Cardiac fibroblast (primary cell): Measurements from ENCODE around the gene SLC44A3.
A peak's percentile ranks its signal among the peaks of the same experiment; 100 is the strongest.

ENCODE experiments used
- DNase-seq, 2 donors: peaks; one replicate each; pipeline versions ENCODE4 v3.0.0 to v3.0.0-alpha.2; 2010; ENCODE audit warnings: low read depth in 2 of 2
- H3K4me3 ChIP-seq, 2 donors: replicated peaks in 1 of 2; 1 replicate in 1 of 2; 2 replicates in 1 of 2; pipeline ENCODE4 v1.5.1; 2011; ENCODE audit warnings: low read depth in 2 of 2, low read length in 2 of 2, mild to moderate bottlenecking in 2 of 2, moderate library complexity in 1 of 2
- CTCF ChIP-seq: IDR thresholded peaks from one replicate; pipeline ENCODE4 v1.5.1; 2011; ENCODE audit warnings: low read depth, mild to moderate bottlenecking, low read length, inconsistent platforms

Gene SLC44A3

GRCh38 chr1:94798462-94798861, 21.7 kb upstream of the SLC44A3 start:
- no peak overlapping the region for H3K4me3 ChIP-seq
- no peak for DNase-seq
- no peak for TF ChIP-seq CTCF

DNA sequence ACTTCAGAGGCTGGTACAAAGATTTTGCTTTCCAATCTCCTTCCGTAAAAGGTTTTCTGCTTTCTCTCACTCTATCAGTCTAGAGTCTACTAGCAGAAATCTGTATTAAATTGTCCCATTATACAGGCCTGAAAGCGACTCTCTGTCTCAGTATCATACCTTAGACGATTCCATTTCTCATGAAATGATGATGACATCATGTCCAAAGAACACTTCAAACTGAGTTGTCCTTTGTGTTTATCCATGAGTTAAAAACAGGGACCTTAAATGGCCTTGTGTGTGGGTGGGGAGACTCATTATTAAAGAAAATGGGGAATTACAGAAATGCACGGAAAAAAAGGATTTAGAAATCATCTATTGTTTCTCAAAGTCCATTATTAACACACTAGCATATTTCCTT, 21.0 kb upstream of the SLC44A3 start:
- peak in 1 of 2 donors; percentile 59 for DNase-seq
- H3K4me3 ChIP-seq = no peak overlapping the region
- TF ChIP-seq CTCF = no peak

DNA sequence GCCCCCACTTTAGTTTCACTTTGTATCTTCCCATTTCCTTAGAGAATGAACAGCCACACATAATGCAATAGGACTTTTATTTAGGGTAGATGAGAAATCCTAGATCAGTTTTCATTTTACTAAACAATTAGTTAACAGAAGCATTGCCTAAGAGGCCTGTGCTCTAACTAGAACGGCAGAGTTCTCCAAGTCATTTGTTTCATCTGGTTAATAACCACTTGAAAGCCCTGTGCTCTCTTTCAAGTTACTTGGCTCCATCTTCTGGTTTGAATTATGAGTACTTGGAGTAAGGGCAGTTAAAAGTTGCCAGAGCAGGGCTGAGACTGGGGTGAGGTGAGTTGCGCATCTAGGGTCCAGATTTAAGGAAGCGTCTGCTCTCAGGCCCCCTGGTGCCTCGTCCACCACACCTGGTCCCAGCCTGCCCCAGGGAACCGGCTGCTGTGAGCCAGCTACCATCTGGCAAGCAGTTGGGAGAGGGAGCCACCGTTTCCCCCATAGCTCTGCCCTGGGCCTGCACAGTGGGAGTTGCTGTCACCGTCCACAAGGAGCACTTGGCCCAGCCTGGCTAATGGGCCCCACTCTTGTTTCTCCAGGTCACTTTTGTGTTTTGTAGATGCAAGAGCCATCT, 18.1 kb upstream of the SLC44A3 start:
- peak overlapping the region in 1 of 2 donors; percentile 18 for H3K4me3 ChIP-seq
- TF ChIP-seq CTCF = peak; percentile 43
- DNase-seq = peak; percentile 91 to 92

DNA sequence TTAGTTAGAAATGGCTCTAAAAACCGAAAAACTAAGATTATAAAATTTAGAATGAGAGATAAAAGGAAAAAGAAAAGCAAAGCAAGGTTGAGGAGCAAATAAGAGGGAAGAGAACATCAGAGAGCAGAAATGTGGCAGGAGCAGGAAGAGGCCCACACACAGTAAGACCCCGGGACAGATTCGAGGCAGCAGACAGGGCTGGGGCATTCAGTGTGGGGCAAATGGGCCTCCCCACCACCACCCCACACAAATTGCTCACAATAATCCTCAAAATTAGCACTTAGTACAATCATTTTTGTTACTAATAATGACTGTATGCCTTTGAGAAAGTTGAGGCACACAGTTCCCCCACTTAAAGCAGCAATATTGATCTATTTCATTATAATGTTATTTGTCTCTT, 17.1 kb upstream of the SLC44A3 start:
- no peak overlapping the region for H3K4me3 ChIP-seq
- no peak for TF ChIP-seq CTCF
- no peak for DNase-seq

GRCh38 chr1:94803517-94804441, 16.4 kb upstream of the SLC44A3 start:
- no peak for TF ChIP-seq CTCF
- H3K4me3 ChIP-seq = no peak overlapping the region
- DNase-seq = peak in 1 of 2 donors; percentile 23

GRCh38 chr1:94804442-94804837, 15.7 kb upstream of the SLC44A3 start:
- no peak for TF ChIP-seq CTCF
- no peak for DNase-seq

More at GRCh38 chr1:94804442-94804837, 15.7 kb upstream of the SLC44A3 start:
- H3K4me3 ChIP-seq = no peak overlapping the region
